ENCODE results near the gene NRIP2.

Gene NRIP2

DNA sequence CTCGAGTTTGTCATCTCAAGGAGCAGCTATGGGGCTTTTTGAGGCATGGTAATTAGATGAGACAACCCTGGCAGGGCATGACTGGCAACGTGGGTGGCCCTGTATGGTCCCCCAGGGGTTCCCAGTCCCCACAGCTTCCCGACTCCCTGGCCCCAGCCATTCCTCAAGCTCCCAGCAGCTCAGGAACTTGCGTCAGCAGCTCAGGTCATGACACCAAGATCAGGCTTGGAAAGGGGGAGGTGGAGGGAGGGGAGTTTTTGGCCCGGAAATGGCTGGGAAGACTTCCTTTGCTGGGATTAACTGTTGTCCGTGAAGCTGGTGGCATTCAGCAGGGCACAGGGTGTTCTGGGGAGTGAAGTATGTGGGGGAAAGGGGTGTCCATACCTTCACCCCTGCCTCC is 10.4 kb upstream of the NRIP2 start:
- Histone ChIP-seq H3K9me2 (replicated peaks; ENCODE audit: insufficient read depth, low read length) (no peaks in the 10 kb centered on the region), H3K9me3 (ENCODE audit: insufficient read depth, low read length) (no peaks in the 10 kb centered on the region), H3K9ac (ENCODE audit: low read length) (no peak overlapping the region), H2AFZ (ENCODE audit: low read depth, low read length, severe bottlenecking) (no peak overlapping the region), H3F3A (ENCODE audit: insufficient read depth) (no peaks in the 10 kb centered on the region), H3K27ac (ENCODE audit: low read depth, low read length) (no peak overlapping the region), H3K4me3 (ENCODE audit: insufficient read depth, low read length, poor library complexity, severe bottlenecking) (no peak overlapping the region), H4K20me1 (ENCODE audit: low read depth, low read length) (no peaks in the 10 kb centered on the region), H3K79me2 (ENCODE audit: insufficient read depth, low read length) (no peaks in the 10 kb centered on the region), H3K36me3 (ENCODE audit: low read length) (no peaks in the 10 kb centered on the region), H3K4me2 (ENCODE audit: low read depth, low read length, poor library complexity, severe bottlenecking) (no peak overlapping the region), H3K27me3 (ENCODE audit: low read length) (no peaks in the 10 kb centered on the region)
- TF ChIP-seq, protein P1, sequence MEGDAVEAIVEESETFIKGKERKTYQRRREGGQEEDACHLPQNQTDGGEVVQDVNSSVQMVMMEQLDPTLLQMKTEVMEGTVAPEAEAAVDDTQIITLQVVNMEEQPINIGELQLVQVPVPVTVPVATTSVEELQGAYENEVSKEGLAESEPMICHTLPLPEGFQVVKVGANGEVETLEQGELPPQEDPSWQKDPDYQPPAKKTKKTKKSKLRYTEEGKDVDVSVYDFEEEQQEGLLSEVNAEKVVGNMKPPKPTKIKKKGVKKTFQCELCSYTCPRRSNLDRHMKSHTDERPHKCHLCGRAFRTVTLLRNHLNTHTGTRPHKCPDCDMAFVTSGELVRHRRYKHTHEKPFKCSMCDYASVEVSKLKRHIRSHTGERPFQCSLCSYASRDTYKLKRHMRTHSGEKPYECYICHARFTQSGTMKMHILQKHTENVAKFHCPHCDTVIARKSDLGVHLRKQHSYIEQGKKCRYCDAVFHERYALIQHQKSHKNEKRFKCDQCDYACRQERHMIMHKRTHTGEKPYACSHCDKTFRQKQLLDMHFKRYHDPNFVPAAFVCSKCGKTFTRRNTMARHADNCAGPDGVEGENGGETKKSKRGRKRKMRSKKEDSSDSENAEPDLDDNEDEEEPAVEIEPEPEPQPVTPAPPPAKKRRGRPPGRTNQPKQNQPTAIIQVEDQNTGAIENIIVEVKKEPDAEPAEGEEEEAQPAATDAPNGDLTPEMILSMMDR (IDR thresholded peaks at IDR 0.05; ENCODE audit: insufficient read depth, low read length, poor library complexity, severe bottlenecking), result no peak
- no peak for TF ChIP-seq EZH2phosphoT487 (conservative IDR thresholded peaks at IDR 0.05; ENCODE audit: low read length)

DNA sequence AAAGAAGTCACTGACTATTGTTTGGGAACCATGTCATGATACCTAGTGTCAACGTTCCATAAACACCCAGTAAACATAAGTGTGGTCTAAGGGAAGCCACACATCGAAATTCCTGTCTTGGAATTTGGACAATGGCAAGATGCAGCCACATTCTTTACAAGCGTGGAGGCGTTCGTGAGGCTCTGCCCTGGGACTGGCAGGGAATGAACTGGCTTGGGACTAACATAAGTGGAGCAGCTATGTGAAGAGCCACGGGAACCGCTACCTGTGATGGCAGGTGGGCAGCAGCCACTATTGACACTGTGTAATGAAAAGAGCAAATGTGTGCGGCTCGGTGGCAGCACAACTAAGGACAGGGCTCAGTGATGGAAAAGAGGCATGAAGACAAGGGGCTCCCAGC is 10.0 kb upstream of the NRIP2 start:
- no peaks in the 10 kb centered on the region for H3K79me2 ChIP-seq (ENCODE audit: insufficient read depth, low read length)
- H3K27ac ChIP-seq (ENCODE audit: low read depth, low read length), result no peak overlapping the region
- no peaks in the 10 kb centered on the region for H3K9me2 ChIP-seq (replicated peaks; ENCODE audit: insufficient read depth, low read length)
- no peak overlapping the region for H2AFZ ChIP-seq (ENCODE audit: low read depth, low read length, severe bottlenecking)
- no peaks in the 10 kb centered on the region for H3K27me3 ChIP-seq (ENCODE audit: low read length)
- H3K9ac ChIP-seq (ENCODE audit: low read length), result no peak overlapping the region
- TF ChIP-seq, protein P1 (IDR thresholded peaks at IDR 0.05; ENCODE audit: insufficient read depth, low read length, poor library complexity, severe bottlenecking), result no peak
- TF ChIP-seq EZH2phosphoT487 (conservative IDR thresholded peaks at IDR 0.05; ENCODE audit: low read length), result no peak
- H3K9me3 ChIP-seq (ENCODE audit: insufficient read depth, low read length), result no peaks in the 10 kb centered on the region
- no peaks in the 10 kb centered on the region for H4K20me1 ChIP-seq (ENCODE audit: low read depth, low read length)
- H3F3A ChIP-seq (ENCODE audit: insufficient read depth), result no peaks in the 10 kb centered on the region
- H3K4me2 ChIP-seq (ENCODE audit: low read depth, low read length, poor library complexity, severe bottlenecking), result no peak overlapping the region
- H3K4me3 ChIP-seq (ENCODE audit: insufficient read depth, low read length, poor library complexity, severe bottlenecking), result no peak overlapping the region
- H3K36me3 ChIP-seq (ENCODE audit: low read length), result no peaks in the 10 kb centered on the region

DNA sequence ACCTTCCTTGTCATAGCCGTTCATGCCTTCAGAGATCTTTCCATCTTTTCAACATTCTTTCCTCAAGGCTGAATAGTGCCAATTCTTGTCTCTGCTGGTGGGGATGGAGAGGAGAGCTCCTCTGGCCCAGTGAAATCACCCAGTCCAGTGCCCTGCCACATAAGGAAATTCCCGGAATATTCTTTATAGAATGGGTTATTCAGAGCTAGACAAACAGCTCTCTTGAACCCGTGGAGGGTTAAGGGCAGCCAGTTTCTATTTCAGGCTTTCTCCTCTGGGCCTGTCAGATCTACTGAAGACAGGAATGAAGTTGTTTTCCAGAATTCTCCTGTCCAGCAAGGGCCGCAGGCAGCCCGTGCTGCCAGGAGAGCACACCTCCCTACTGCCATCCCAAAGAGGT is 8.1 kb upstream of the NRIP2 start:
- Histone ChIP-seq H3K9me2 (replicated peaks; ENCODE audit: insufficient read depth, low read length) (no peaks in the 10 kb centered on the region), H3K27ac (ENCODE audit: low read depth, low read length) (no peak overlapping the region), H3K4me2 (ENCODE audit: low read depth, low read length, poor library complexity, severe bottlenecking) (no peak overlapping the region), H3K9me3 (ENCODE audit: insufficient read depth, low read length) (no peaks in the 10 kb centered on the region), H3K79me2 (ENCODE audit: insufficient read depth, low read length) (no peaks in the 10 kb centered on the region), H4K20me1 (ENCODE audit: low read depth, low read length) (no peaks in the 10 kb centered on the region), H3K36me3 (ENCODE audit: low read length) (no peaks in the 10 kb centered on the region), H2AFZ (ENCODE audit: low read depth, low read length, severe bottlenecking) (no peak overlapping the region), H3F3A (ENCODE audit: insufficient read depth) (no peaks in the 10 kb centered on the region), H3K27me3 (ENCODE audit: low read length) (no peaks in the 10 kb centered on the region), H3K9ac (ENCODE audit: low read length) (no peak overlapping the region), H3K4me3 (ENCODE audit: insufficient read depth, low read length, poor library complexity, severe bottlenecking) (no peak overlapping the region)
- TF ChIP-seq, protein P1 (IDR thresholded peaks at IDR 0.05; ENCODE audit: insufficient read depth, low read length, poor library complexity, severe bottlenecking), result no peak
- no peak for TF ChIP-seq EZH2phosphoT487 (conservative IDR thresholded peaks at IDR 0.05; ENCODE audit: low read length)
